Lower leg skin (tissue), 3 donors: ENCODE data around the gene AP4M1.

Experiments used
- CTCF ChIP-seq, 3 donors: fragments of 450-650 bp; IDR thresholded peaks; one replicate each; pipeline ENCODE4 v1.5.1; 2016; ENCODE audit warnings: antibody characterized with exemption in 3 of 3, mild to moderate bottlenecking in 3 of 3, moderate library complexity in 2 of 3
- POLR2A ChIP-seq, 2 donors: fragments of 450-650 bp; IDR thresholded peaks; one replicate each; pipeline ENCODE4 v1.6.1; 2016 to 2017; ENCODE audit warnings: antibody characterized with exemption in 2 of 2, mild to moderate bottlenecking in 1 of 2, moderate library complexity in 1 of 2

GRCh38 chr7:100093054-100093453, 8.4 kb upstream of the AP4M1 start:
- TF ChIP-seq POLR2A (IDR thresholded peaks at IDR 0.05), result no peak
- TF ChIP-seq CTCF (IDR thresholded peaks at IDR 0.05), result no peak
